ENCODE measurements around the gene SUOX. TPM values are rescaled to one million over a fixed set of nuclear protein-coding genes. Genes with fewer than 3 reads are reported as not detected.
A peak's percentile ranks its signal among the peaks of the same experiment; 100 is the strongest.
"Not testable (repeated sequence)": the region's sequence is repeated elsewhere in the genome, so short reads cannot be mapped to it uniquely, and the experiment has no call there.

SUOX gene
- total RNA-seq, 1 experiment from 2014 or later, result 18.0 TPM

DNA sequence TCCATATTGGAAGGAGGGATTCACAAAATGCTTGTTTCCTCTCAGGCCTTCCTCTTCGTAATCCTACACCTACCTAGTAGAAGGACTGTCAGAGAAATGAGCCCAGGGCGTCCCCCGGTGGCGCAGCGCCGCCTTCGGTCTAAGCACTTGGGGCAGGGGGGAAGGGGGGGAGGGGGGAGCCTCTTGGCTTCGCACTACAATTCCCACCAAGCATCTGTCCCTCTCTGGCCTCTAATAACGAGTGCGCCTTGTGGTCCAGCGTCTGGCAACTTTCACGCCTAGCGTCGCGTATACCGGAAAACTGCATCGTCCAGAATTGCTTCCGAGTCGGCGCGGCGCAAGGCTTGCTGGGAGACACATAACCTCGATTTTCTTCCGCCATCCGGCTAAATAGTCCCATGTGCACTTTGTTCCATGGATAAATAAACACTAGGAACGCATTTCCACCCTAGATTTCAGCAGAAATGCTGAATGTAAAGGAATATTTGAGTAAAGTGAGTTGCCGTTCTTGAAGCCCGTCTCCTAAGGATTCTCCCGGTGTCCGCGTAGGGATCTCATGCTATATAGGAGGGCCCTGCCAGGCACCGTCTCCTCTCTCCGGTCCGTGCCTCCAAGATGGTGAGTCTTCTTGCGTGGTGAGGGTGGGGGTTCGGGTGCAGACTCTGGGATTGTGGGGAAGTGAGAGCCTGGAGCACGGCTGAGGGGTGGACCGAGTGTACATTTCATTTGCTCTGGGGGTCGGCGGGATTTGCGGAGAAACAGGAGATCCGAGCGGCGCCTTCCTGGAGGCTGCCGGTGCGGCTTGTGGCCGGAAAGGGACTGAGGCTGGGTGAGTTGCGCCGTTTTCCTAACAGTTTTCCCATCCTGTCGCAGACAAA is 44.7 kb downstream of the SUOX start, which contains the start of gene RPS26:
RPS26 (plus strand) TSS at position 367 of the 878 bp plus-strand sequence; CDS start at position 616, 249 bp downstream.
- Histone ChIP-seq H3F3A (ENCODE audit: low read length, unreplicated experiment) (peaks cover 15% of the 10 kb centered on the region), H3K36me3 (ENCODE audit: low read depth, low read length) (peaks cover 24% of the 10 kb centered on the region), H3K9me2 (replicated peaks; ENCODE audit: low read length) (no peaks in the 10 kb centered on the region), H3K4me3 (ENCODE audit: low read length) (peak within 1 kb of the TSS; percentile 80), H4K20me1 (ENCODE audit: low read length) (peaks cover 17% of the 10 kb centered on the region), H3K27me3 (ENCODE audit: low read length) (no peaks in the 10 kb centered on the region), H3K27ac (ENCODE audit: low read length) (peak within 1 kb of the TSS; percentile 76), H3K4me2 (ENCODE audit: low read length) (peak within 1 kb of the TSS; percentile 91), H3K9me3 (ENCODE audit: low read length) (no peaks in the 10 kb centered on the region), H3K4me1 (ENCODE audit: insufficient read depth, low read length) (peaks cover 19% of the 10 kb centered on the region), H3K79me2 (ENCODE audit: low read length) (peaks cover 24% of the 10 kb centered on the region), H2AFZ (ENCODE audit: low read length) (peak within 1 kb of the TSS; percentile 96), H3K9ac (ENCODE audit: low read length) (peak within 1 kb of the TSS; percentile 96)
- intact Hi-C loops (cut with micrococcal nuclease), result loop anchor here (1.0 to 2.0 kb wide), 3 partner anchors 44 to 85 kb away; partner anchors contain the start of gene SUOX
- BruUV-seq (replicated peaks), result no TSS peak
- CTCF ChIA-PET, result no interaction called here
- DNase-seq, result peak; percentile 99
- TF ChIP-seq, protein P1, sequence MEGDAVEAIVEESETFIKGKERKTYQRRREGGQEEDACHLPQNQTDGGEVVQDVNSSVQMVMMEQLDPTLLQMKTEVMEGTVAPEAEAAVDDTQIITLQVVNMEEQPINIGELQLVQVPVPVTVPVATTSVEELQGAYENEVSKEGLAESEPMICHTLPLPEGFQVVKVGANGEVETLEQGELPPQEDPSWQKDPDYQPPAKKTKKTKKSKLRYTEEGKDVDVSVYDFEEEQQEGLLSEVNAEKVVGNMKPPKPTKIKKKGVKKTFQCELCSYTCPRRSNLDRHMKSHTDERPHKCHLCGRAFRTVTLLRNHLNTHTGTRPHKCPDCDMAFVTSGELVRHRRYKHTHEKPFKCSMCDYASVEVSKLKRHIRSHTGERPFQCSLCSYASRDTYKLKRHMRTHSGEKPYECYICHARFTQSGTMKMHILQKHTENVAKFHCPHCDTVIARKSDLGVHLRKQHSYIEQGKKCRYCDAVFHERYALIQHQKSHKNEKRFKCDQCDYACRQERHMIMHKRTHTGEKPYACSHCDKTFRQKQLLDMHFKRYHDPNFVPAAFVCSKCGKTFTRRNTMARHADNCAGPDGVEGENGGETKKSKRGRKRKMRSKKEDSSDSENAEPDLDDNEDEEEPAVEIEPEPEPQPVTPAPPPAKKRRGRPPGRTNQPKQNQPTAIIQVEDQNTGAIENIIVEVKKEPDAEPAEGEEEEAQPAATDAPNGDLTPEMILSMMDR (conservative IDR thresholded peaks at IDR 0.05; ENCODE audit: low read depth, low read length), result peak; percentile 59
- no peak for TF ChIP-seq EZH2 (IDR thresholded peaks at IDR 0.05; ENCODE audit: low read length, unreplicated experiment)
- TF ChIP-seq EZH2phosphoT487 (IDR thresholded peaks at IDR 0.05; ENCODE audit: borderline replicate concordance, low read length), result no peak
- peak; percentile 95 for ATAC-seq
- POLR2A ChIA-PET (ENCODE audit: unreplicated experiment), result no interaction called here

DNA sequence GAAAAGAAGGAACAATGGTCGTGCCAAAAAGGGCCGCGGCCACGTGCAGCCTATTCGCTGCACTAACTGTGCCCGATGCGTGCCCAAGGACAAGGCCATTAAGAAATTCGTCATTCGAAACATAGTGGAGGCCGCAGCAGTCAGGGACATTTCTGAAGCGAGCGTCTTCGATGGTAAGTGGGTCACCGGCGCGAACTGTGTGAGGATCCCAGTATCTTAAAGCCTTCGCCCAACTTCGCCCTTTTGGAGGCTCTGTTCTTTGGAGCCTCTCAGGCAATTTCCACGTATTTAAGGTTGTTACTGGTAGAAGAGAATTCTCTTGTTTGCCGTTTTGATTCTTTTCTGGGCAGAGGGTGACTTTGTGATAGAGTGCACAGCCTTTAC is 45.3 kb downstream of the SUOX start:
- POLR2A ChIA-PET (ENCODE audit: unreplicated experiment); ATAC-seq: not testable (repeated sequence)
- BruUV-seq (replicated peaks), result TSS peak; percentile 86

DNA sequence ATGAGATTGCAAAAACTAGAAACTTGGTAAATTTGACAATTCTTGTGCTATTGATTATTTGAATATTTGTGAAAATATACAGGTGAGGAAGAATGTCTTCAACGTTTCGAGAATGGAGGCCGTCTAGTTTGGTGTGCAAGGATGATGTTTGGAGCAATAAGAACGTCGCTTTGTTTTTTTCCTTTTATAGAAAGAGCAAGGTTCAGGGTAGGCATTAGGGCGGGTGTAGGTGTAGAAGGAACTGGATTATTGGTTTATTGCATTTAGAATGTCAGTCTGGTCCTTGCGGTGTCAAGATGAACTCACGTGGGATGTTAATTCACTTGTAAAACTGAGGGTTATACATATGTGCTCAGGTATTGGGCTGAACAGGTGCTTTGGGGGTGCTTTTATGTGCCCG is 45.8 kb downstream of the SUOX start:
- CTCF ChIA-PET, result no interaction called here
- TF ChIP-seq EZH2phosphoT487 (IDR thresholded peaks at IDR 0.05; ENCODE audit: borderline replicate concordance, low read length), result no peak
- TF ChIP-seq, protein P1 (conservative IDR thresholded peaks at IDR 0.05; ENCODE audit: low read depth, low read length), result no peak
- no peak for TF ChIP-seq EZH2 (IDR thresholded peaks at IDR 0.05; ENCODE audit: low read length, unreplicated experiment)

More for the DNA sequence above, 45.3 kb downstream of the SUOX start:
- Histone ChIP-seq H3K27ac (ENCODE audit: low read length) (peak overlapping the region; percentile 76; the same call in 1 of the 2 replicates), H3K36me3 (ENCODE audit: low read depth, low read length) (peaks cover 24% of the 10 kb centered on the region), H3K9ac (ENCODE audit: low read length) (peak overlapping the region; percentile 96), H3K4me1 (ENCODE audit: insufficient read depth, low read length) (peaks cover 19% of the 10 kb centered on the region), H3F3A (ENCODE audit: low read length, unreplicated experiment) (peaks cover 15% of the 10 kb centered on the region), H3K79me2 (ENCODE audit: low read length) (peaks cover 24% of the 10 kb centered on the region), H3K4me2 (ENCODE audit: low read length) (peak overlapping the region; percentile 87), H4K20me1 (ENCODE audit: low read length) (peaks cover 17% of the 10 kb centered on the region), H3K4me3 (ENCODE audit: low read length) (peak overlapping the region; percentile 80)
- H3K27me3 ChIP-seq (ENCODE audit: low read length); CTCF ChIA-PET; intact Hi-C loops (cut with micrococcal nuclease); H2AFZ ChIP-seq (ENCODE audit: low read length); H3K9me3 ChIP-seq (ENCODE audit: low read length); DNase-seq; H3K9me2 ChIP-seq (replicated peaks; ENCODE audit: low read length): not testable (repeated sequence)

More for the DNA sequence above, 45.8 kb downstream of the SUOX start:
- Histone ChIP-seq H3K9ac (ENCODE audit: low read length) (peak overlapping the region; percentile 96), H3K27ac (ENCODE audit: low read length) (no peak overlapping the region), H3K79me2 (ENCODE audit: low read length) (peaks cover 24% of the 10 kb centered on the region), H3K4me3 (ENCODE audit: low read length) (peak overlapping the region; percentile 80), H3K4me1 (ENCODE audit: insufficient read depth, low read length) (peaks cover 19% of the 10 kb centered on the region), H3K9me2 (replicated peaks; ENCODE audit: low read length) (no peaks in the 10 kb centered on the region), H2AFZ (ENCODE audit: low read length) (no peak overlapping the region), H3K4me2 (ENCODE audit: low read length) (peak overlapping the region; percentile 87), H3K27me3 (ENCODE audit: low read length) (no peaks in the 10 kb centered on the region), H3K9me3 (ENCODE audit: low read length) (no peaks in the 10 kb centered on the region), H3F3A (ENCODE audit: low read length, unreplicated experiment) (peaks cover 15% of the 10 kb centered on the region), H4K20me1 (ENCODE audit: low read length) (peaks cover 17% of the 10 kb centered on the region), H3K36me3 (ENCODE audit: low read depth, low read length) (peaks cover 24% of the 10 kb centered on the region)
- no peak for DNase-seq
- no TSS peak for BruUV-seq (replicated peaks)
- intact Hi-C loops (cut with micrococcal nuclease), result no loop called here
- POLR2A ChIA-PET (ENCODE audit: unreplicated experiment), result no interaction called here
- ATAC-seq, result no peak
